OCI-LY7 (cell line): Measurements from ENCODE around the gene GRAMD2A. TPM values are rescaled to one million over a fixed set of nuclear protein-coding genes. Genes with fewer than 3 reads are reported as not detected.
A peak's percentile ranks its signal among the peaks of the same experiment; 100 is the strongest.

Source experiments
- BruUV-seq: library from RNA; stranded (reverse); fragments of 400-500 nt; replicated peaks from 2 replicates; lab custom pipeline; 2021; lab: Mats Ljungman, UMichigan
- CTCF ChIA-PET: fragments of 300-600 bp; sonication (Branson Sonifier 250); formaldehyde crosslinking; loops from one replicate; lab custom pipeline; 2022; ENCODE audit warnings: antibody characterized with exemption; ENCODE audit not compliant: unreplicated experiment; lab: Charles Lee
- POLR2A ChIA-PET: fragments of 300-600 bp; sonication (Branson Sonifier 250); formaldehyde crosslinking; loops from one replicate; lab custom pipeline; 2022; ENCODE audit warnings: antibody characterized with exemption; lab: Charles Lee
- DNase-seq: peaks from one replicate; pipeline ENCODE4 v3.0.0-alpha.2; 2015; ENCODE audit warnings: low spot score
- H2AFZ ChIP-seq: fragments of 200-600 bp; sonication (generic), shearing (Covaris generic); 2 replicates; pipeline ENCODE4 v1.6.1; 2014; ENCODE audit warnings: mild to moderate bottlenecking, antibody characterized with exemption, low read length, moderate library complexity
- H3K27ac ChIP-seq: fragments of 200-600 bp; sonication (generic); 2 replicates; pipeline ENCODE4 v1.5.1; 2014; ENCODE audit warnings: mixed run types, low read depth, mild to moderate bottlenecking, moderate library complexity, low read length, inconsistent platforms; ENCODE audit not compliant: poor library complexity, severe bottlenecking
- H3K36me3 ChIP-seq: fragments of 200-600 bp; sonication (generic); 2 replicates; pipeline ENCODE4 v1.6.1; 2014; ENCODE audit warnings: mild to moderate bottlenecking, antibody characterized with exemption, low read length, moderate library complexity, mixed read lengths; ENCODE audit not compliant: insufficient read depth
- H3K4me1 ChIP-seq: fragments of 200-600 bp; sonication (generic); 2 replicates; pipeline ENCODE4 v1.5.1; 2014; ENCODE audit warnings: mild to moderate bottlenecking, low read length; ENCODE audit not compliant: insufficient read depth, poor library complexity, severe bottlenecking
- H3K4me2 ChIP-seq: fragments of 200-600 bp; sonication (generic); 2 replicates; pipeline ENCODE4 v1.6.1; 2014; ENCODE audit warnings: mild to moderate bottlenecking, low read length
- H3K4me3 ChIP-seq: fragments of 200-600 bp; sonication (generic); 2 replicates; pipeline ENCODE4 v1.5.1; 2014; ENCODE audit warnings: mild to moderate bottlenecking, low read depth, low read length; ENCODE audit not compliant: poor library complexity, severe bottlenecking
- H3K79me2 ChIP-seq: fragments of 200-600 bp; sonication (generic); 2 replicates; pipeline ENCODE4 v1.6.1; 2016; ENCODE audit warnings: low read depth, mild to moderate bottlenecking, low read length, moderate library complexity, mixed read lengths; ENCODE audit not compliant: insufficient read depth
- H3K9me2 ChIP-seq: fragments of 200-600 bp; sonication (generic); 2 replicates; pipeline ENCODE4 v1.6.1; 2016; ENCODE audit warnings: mild to moderate bottlenecking, low read length, mixed read lengths; ENCODE audit not compliant: insufficient read depth
- H3K9me3 ChIP-seq: fragments of 200-600 bp; sonication (generic); 2 replicates; pipeline ENCODE4 v1.6.1; 2014; ENCODE audit warnings: mild to moderate bottlenecking, mixed run types, low read length, mixed read lengths
- H4K20me1 ChIP-seq: fragments of 200-600 bp; sonication (generic); 2 replicates; pipeline ENCODE4 v1.6.1; 2014; ENCODE audit warnings: mild to moderate bottlenecking, antibody characterized with exemption, low read length, moderate library complexity, mixed read lengths; ENCODE audit not compliant: insufficient read depth
- CTCF ChIP-seq: fragments of 200-600 bp; sonication (generic); conservative IDR thresholded peaks from 2 replicates; pipeline ENCODE4 v1.5.1; 2014; ENCODE audit warnings: mild to moderate bottlenecking, antibody characterized with exemption, low read length, moderate library complexity, mixed read lengths
- EZH2phosphoT487 ChIP-seq: fragments of 200-600 bp; sonication (generic); IDR thresholded peaks from 2 replicates; pipeline ENCODE4 v1.6.1; 2018; ENCODE audit warnings: low read depth, borderline replicate concordance, mild to moderate bottlenecking, mixed run types, antibody characterized with exemption, low read length, moderate library complexity, mixed read lengths
- intact Hi-C: fragments of 100-400 bp; cut with micrococcal nuclease; formaldehyde crosslinking; loops from one replicate; pipeline ENCODE4 v1.10.0; 2022; ENCODE audit not compliant: unreplicated experiment
- total RNA-seq, 2 experiments: library from RNA; depleted of rRNA in 1 of 2; stranded (reverse); fragments of >200 nt in 1 of 2; shearing (Covaris generic) in 1 of 2; gene quantifications; 2 replicates each; pipeline ENCODE4 v1.2.3, GENCODE V29; 2014 to 2022

The GRAMD2A gene
- total RNA-seq, 2 experiments from 2014 or later, result not detected

GRCh38 chr15:72133211-72133610, 64.4 kb downstream of the GRAMD2A start:
- BruUV-seq, result no TSS peak
- Histone ChIP-seq H3K4me1 (peaks cover 7% of the 10 kb centered on the region), H3K9me2 (no peaks in the 10 kb centered on the region), H2AFZ (no peak overlapping the region), H4K20me1 (no peaks in the 10 kb centered on the region), H3K27ac (no peak overlapping the region), H3K4me3 (no peak overlapping the region), H3K4me2 (no peak overlapping the region), H3K36me3 (no peaks in the 10 kb centered on the region), H3K9me3 (no peaks in the 10 kb centered on the region), H3K79me2 (no peaks in the 10 kb centered on the region)
- ChIA-PET POLR2A (interaction anchor here (0.7 kb wide), 1 partner anchor 57 kb away, joined by 3 read pairs; no protein-coding TSS in a partner anchor), CTCF (no interaction called here)
- DNase-seq, result no peak
- TF ChIP-seq EZH2phosphoT487 (no peak), CTCF (no peak)
- intact Hi-C loops, result no loop called here

GRCh38 chr15:72131922-72132321, 65.7 kb downstream of the GRAMD2A start:
- intact Hi-C loops, result no loop called here
- H3K36me3 ChIP-seq, result no peaks in the 10 kb centered on the region
- CTCF ChIA-PET, result no interaction called here
- no TSS peak for BruUV-seq
- no peak for TF ChIP-seq EZH2phosphoT487
- TF ChIP-seq CTCF, result no peak
- peaks cover 7% of the 10 kb centered on the region for H3K4me1 ChIP-seq
- no peak overlapping the region for H3K27ac ChIP-seq
- no peak overlapping the region for H3K4me3 ChIP-seq
- H3K9me3 ChIP-seq, result no peaks in the 10 kb centered on the region
- DNase-seq, result no peak
- no peaks in the 10 kb centered on the region for H3K9me2 ChIP-seq
- peak overlapping the region; percentile 47 for H2AFZ ChIP-seq
- no peaks in the 10 kb centered on the region for H3K79me2 ChIP-seq
- POLR2A ChIA-PET, result interaction anchor here (1.9 kb wide), 1 partner anchor 8 kb away, joined by 7 read pairs; no protein-coding TSS in a partner anchor
- H4K20me1 ChIP-seq, result no peaks in the 10 kb centered on the region
- no peak overlapping the region for H3K4me2 ChIP-seq

GRCh38 chr15:72130272-72130671, 67.3 kb downstream of the GRAMD2A start:
- Histone ChIP-seq H2AFZ (no peak overlapping the region), H3K79me2 (no peaks in the 10 kb centered on the region), H3K36me3 (no peaks in the 10 kb centered on the region), H3K4me2 (no peak overlapping the region), H4K20me1 (no peaks in the 10 kb centered on the region), H3K27ac (no peak overlapping the region), H3K4me1 (peaks cover 7% of the 10 kb centered on the region), H3K9me3 (no peaks in the 10 kb centered on the region), H3K9me2 (no peaks in the 10 kb centered on the region), H3K4me3 (no peak overlapping the region)
- BruUV-seq, result no TSS peak
- no peak for DNase-seq
- CTCF ChIA-PET, result no interaction called here
- intact Hi-C loops, result no loop called here
- TF ChIP-seq CTCF, result no peak
- TF ChIP-seq EZH2phosphoT487, result no peak
- POLR2A ChIA-PET, result interaction anchor here (0.7 to 1.9 kb wide), 2 partner anchors 10 to 1147 kb away, joined by 6 to 7 read pairs; no protein-coding TSS in a partner anchor
